ENCODE results near the gene ASPN.

DNA sequence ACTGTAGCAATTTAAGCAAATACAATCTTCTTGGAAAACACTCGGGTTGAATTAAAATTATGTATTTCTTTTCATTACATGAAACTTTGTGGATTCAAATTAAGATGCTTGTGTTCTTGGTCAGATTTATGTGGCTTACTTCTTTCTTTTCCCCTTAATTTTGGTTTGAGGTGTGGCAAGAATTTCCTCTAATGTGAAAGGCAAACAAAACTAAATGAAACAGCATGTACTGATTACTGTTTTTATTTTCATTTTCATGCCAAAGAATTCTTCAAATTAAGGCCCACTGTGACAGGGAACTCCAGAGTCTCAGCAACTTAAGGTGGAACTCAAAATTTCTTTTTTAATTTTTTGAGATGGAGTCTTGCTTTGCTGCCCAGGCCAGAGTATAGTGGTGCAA, 58.0 kb downstream of the ASPN start, which contains the start of gene OMD:
- no peak for TF ChIP-seq FOXM1 (IDR thresholded peaks at IDR 0.05; ENCODE audit: borderline replicate concordance)
- TF ChIP-seq FOXA1 (IDR thresholded peaks at IDR 0.05), result no peak
